Measurements from ENCODE around the gene C12orf60. TPM values are rescaled to one million over a fixed set of nuclear protein-coding genes. Genes with fewer than 3 reads are reported as not detected.

Gene C12orf60
- total and polyA plus RNA-seq, 9 donors, result 0.50 to 1.9 (median 0.82) TPM

- TF ChIP-seq EP300 (IDR thresholded peaks at IDR 0.05), result no peak
- no peaks in the 10 kb centered on the region for H3K4me1 ChIP-seq (ENCODE audit: insufficient read depth)
- intact Hi-C loops (cut with DNase I), result no loop called here
Measured at GRCh38 chr12:14860490-14860889, 57.0 kb downstream of the C12orf60 start.

GRCh38 chr12:14868916-14869506, 65.5 kb downstream of the C12orf60 start:
- Histone ChIP-seq H3K4me1 (ENCODE audit: insufficient read depth) (no peaks in the 10 kb centered on the region), H3K27ac (no peak overlapping the region), H3K36me3 (no peaks in the 10 kb centered on the region), H3K9me3 (no peaks in the 10 kb centered on the region), H3K27me3 (no peaks in the 10 kb centered on the region), H3K4me3 (no peak overlapping the region)
- 91 to 94% (median 91%) methylated on average over 3 of the region's 3 CpGs for WGBS, 3 donors
- no peak for DNase-seq
- TF ChIP-seq EP300 (IDR thresholded peaks at IDR 0.05) (no peak), POLR2A (IDR thresholded peaks at IDR 0.05) (no peak)
- intact Hi-C loops (cut with DNase I), result no loop called here

More at GRCh38 chr12:14860490-14860889, 57.0 kb downstream of the C12orf60 start:
- no peak overlapping the region for H3K4me3 ChIP-seq
- H3K36me3 ChIP-seq, result no peaks in the 10 kb centered on the region
- DNase-seq, result no peak
- no peaks in the 10 kb centered on the region for H3K27me3 ChIP-seq
- H3K27ac ChIP-seq, result no peak overlapping the region
- no peaks in the 10 kb centered on the region for H3K9me3 ChIP-seq

GRCh38 chr12:14871247-14871646, 67.8 kb downstream of the C12orf60 start:
- intact Hi-C loops (cut with DNase I), result no loop called here
- Histone ChIP-seq H3K4me3 (no peak overlapping the region), H3K9me3 (no peaks in the 10 kb centered on the region), H3K36me3 (no peaks in the 10 kb centered on the region), H3K4me1 (ENCODE audit: insufficient read depth) (no peaks in the 10 kb centered on the region), H3K27ac (no peak overlapping the region), H3K27me3 (no peaks in the 10 kb centered on the region)
- 92 to 95% (median 94%) methylated on average over 1 of the region's 1 CpG for WGBS, 3 donors
- TF ChIP-seq POLR2A (IDR thresholded peaks at IDR 0.05), result no peak
- no peak for TF ChIP-seq EP300 (IDR thresholded peaks at IDR 0.05)
- TF ChIP-seq CTCF (IDR thresholded peaks at IDR 0.05), result no peak
- DNase-seq, result no peak

- H3K27ac ChIP-seq, result no peak overlapping the region
- H3K9me3 ChIP-seq, result no peaks in the 10 kb centered on the region
- H3K4me1 ChIP-seq (ENCODE audit: insufficient read depth), result no peaks in the 10 kb centered on the region
- DNase-seq, result no peak
- H3K27me3 ChIP-seq, result no peaks in the 10 kb centered on the region
- no peak overlapping the region for H3K4me3 ChIP-seq
- intact Hi-C loops (cut with DNase I), result no loop called here
- WGBS, 3 donors, result 50 to 52% (median 52%) methylated on average over 1 of the region's 1 CpG
- TF ChIP-seq EP300 (IDR thresholded peaks at IDR 0.05) (no peak), CTCF (IDR thresholded peaks at IDR 0.05) (no peak)
- H3K36me3 ChIP-seq, result no peaks in the 10 kb centered on the region
Measured at GRCh38 chr12:14871886-14872285, 68.4 kb downstream of the C12orf60 start.

GRCh38 chr12:14873440-14874185, 70.1 kb downstream of the C12orf60 start:
- WGBS, 3 donors, result 68 to 87% (median 82%) methylated on average over 1 of the region's 1 CpG
- no peak for DNase-seq
- TF ChIP-seq CTCF (IDR thresholded peaks at IDR 0.05) (no peak), EP300 (IDR thresholded peaks at IDR 0.05) (no peak), POLR2A (IDR thresholded peaks at IDR 0.05) (no peak)
- Histone ChIP-seq H3K27ac (no peak overlapping the region), H3K4me3 (no peak overlapping the region), H3K9me3 (no peaks in the 10 kb centered on the region), H3K27me3 (no peaks in the 10 kb centered on the region), H3K4me1 (ENCODE audit: insufficient read depth) (no peaks in the 10 kb centered on the region), H3K36me3 (no peaks in the 10 kb centered on the region)
- intact Hi-C loops (cut with DNase I), result no loop called here

Other genes with a start within 250 kb of the C12orf60 start
- gene PLBD1, start 235.8 kb upstream of the C12orf60 start, total RNA-seq, result 10 to 100 TPM in 1 of 7 donors, 1 to 10 TPM in 6; 1.1 to 12.9 (median 4.6) TPM
- gene PLBD1, start 235.8 kb upstream of the C12orf60 start, polyA plus RNA-seq, result 10 to 100 TPM in 1 of 2 donors, 1 to 10 TPM in 1; 3.5 to 54.0 TPM
- under 1 TPM in 1 of 7 donors, not detected in 6; 0.36 TPM for gene GUCY2C, start 107.1 kb upstream of the C12orf60 start, total RNA-seq
- gene GUCY2C, start 107.1 kb upstream of the C12orf60 start, polyA plus RNA-seq, result not detected
- gene WBP11, start 192 bp upstream of the C12orf60 start, total RNA-seq, result 10 to 100 TPM; 12.9 to 68.2 (median 50.5) TPM
- 10 to 100 TPM; 21.1 to 84.1 TPM for gene WBP11, start 192 bp upstream of the C12orf60 start, polyA plus RNA-seq
- under 1 TPM in 1 of 7 donors, not detected in 6; 0.15 TPM for gene SMCO3, start 10.5 kb downstream of the C12orf60 start, total RNA-seq
- under 1 TPM; 0.04 to 0.30 TPM for gene SMCO3, start 10.5 kb downstream of the C12orf60 start, polyA plus RNA-seq
- 1 to 10 TPM in 2 of 7 donors, under 1 TPM in 5; 0.05 to 3.3 (median 0.41) TPM for gene ART4, start 39.9 kb downstream of the C12orf60 start, total RNA-seq
- 1 to 10 TPM in 1 of 2 donors, under 1 TPM in 1; 0.69 to 5.6 TPM for gene ART4, start 39.9 kb downstream of the C12orf60 start, polyA plus RNA-seq
- gene MGP, start 82.2 kb downstream of the C12orf60 start, total RNA-seq, result 1,000 to 10,000 TPM in 1 of 7 donors, 100 to 1,000 TPM in 6; 109 to 1,029 (median 431) TPM
- gene MGP, start 82.2 kb downstream of the C12orf60 start, polyA plus RNA-seq, result 1,000 to 10,000 TPM in 1 of 2 donors, 100 to 1,000 TPM in 1; 259 to 2,243 TPM
- gene ERP27, start 134.9 kb downstream of the C12orf60 start, total RNA-seq, result 10 to 100 TPM in 1 of 7 donors, 1 to 10 TPM in 4, under 1 TPM in 1, not detected in 1; 0.35 to 83.8 (median 1.9) TPM
- 1 to 10 TPM in 1 of 2 donors, under 1 TPM in 1; 0.64 to 2.0 TPM for gene ERP27, start 134.9 kb downstream of the C12orf60 start, polyA plus RNA-seq
- gene ARHGDIB, start 157.9 kb downstream of the C12orf60 start, total RNA-seq, result 10 to 100 TPM; 16.0 to 77.7 (median 32.4) TPM
- gene ARHGDIB, start 157.9 kb downstream of the C12orf60 start, polyA plus RNA-seq, result 100 to 1,000 TPM in 1 of 2 donors, 10 to 100 TPM in 1; 36.6 to 212 TPM
- not detected for gene PDE6H, start 169.4 kb downstream of the C12orf60 start, total RNA-seq
- gene PDE6H, start 169.4 kb downstream of the C12orf60 start, polyA plus RNA-seq, result not detected